Measurements from ENCODE around the gene PARL. TPM values are rescaled to one million over a fixed set of nuclear protein-coding genes. Genes with fewer than 3 reads are reported as not detected.

The PARL gene
- total and polyA plus RNA-seq, 2 of the 8 experiments (the other 6 are each of a cell fraction or from before 2014, with no cell fraction given) = 62.7 to 85.0 TPM

DNA sequence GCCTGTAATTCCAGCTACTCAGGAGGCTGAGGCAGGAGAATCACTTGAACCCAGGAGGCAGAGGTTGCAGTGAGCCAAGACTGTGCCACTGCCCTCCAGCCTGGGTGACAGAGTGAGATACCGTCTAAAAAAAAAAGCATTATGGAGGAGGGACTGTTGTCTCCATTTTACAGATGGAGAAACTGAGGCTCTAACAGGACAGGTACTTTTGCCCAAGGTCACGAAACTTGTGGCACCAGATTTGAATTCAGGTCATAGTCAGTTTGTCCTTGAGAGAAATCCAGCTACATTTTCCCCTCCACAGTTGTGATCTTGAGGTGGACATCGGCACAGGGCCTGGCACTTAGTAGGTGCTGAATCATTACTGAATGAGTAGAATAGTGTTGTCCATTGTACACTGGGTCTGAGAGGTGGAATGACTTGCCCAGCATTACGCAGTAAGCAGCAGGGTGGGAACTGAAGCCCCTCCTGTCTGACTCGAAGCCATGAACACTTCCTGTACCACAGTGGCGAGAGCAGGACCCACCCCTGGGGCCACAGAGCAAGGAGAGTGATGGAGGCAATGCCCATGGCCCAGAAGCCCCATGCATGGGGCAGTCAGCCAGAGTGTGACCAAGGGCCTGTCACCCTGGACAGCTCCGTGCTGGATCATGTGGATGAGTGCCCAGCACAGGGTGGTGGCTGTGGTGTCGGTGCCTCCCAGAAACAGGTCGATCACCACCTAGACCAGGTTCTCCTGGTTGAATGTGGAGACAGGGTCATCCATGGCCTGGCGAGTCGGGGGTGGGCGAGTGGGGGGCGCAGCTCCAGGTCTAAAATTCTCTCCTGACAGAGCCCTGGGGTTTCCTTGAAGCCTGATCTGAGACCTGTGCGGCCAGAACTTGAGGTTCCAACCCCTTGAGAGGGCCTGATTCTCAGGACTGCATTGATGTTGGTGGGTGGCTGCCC is 20.4 kb upstream of the PARL start (continued):
- TF ChIP-seq, protein P1, sequence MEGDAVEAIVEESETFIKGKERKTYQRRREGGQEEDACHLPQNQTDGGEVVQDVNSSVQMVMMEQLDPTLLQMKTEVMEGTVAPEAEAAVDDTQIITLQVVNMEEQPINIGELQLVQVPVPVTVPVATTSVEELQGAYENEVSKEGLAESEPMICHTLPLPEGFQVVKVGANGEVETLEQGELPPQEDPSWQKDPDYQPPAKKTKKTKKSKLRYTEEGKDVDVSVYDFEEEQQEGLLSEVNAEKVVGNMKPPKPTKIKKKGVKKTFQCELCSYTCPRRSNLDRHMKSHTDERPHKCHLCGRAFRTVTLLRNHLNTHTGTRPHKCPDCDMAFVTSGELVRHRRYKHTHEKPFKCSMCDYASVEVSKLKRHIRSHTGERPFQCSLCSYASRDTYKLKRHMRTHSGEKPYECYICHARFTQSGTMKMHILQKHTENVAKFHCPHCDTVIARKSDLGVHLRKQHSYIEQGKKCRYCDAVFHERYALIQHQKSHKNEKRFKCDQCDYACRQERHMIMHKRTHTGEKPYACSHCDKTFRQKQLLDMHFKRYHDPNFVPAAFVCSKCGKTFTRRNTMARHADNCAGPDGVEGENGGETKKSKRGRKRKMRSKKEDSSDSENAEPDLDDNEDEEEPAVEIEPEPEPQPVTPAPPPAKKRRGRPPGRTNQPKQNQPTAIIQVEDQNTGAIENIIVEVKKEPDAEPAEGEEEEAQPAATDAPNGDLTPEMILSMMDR (IDR thresholded peaks at IDR 0.05; ENCODE audit: control extremely low read depth in 1 of 3, insufficient read depth in 1 of 3, low read depth in 1 of 3, low read length in 3 of 3) = no peak
- no peak for TF ChIP-seq TCF12 (IDR thresholded peaks at IDR 0.05; ENCODE audit: low read depth, low read length)

All from H1 (cell line).